Measurements from ENCODE around the gene CD207.

The CD207 gene

GRCh38 chr2:70790136-70790828, 45.3 kb downstream of the CD207 start, which contains the start of gene FIGLA:
Gene FIGLA, minus strand, starts transcription at chr2:70790643. Its CDS starts 5 bp downstream, at chr2:70790638.
- no peak for DNase-seq

GRCh38 chr2:70789304-70790135, 46.1 kb downstream of the CD207 start:
- DNase-seq = peak; percentile 69

- peak; percentile 19 for DNase-seq
Observed at GRCh38 chr2:70785137-70785911, 50.3 kb downstream of the CD207 start.

GRCh38 chr2:70784320-70784719, 51.3 kb downstream of the CD207 start:
- DNase-seq = no peak
